Trophoblast cell (in vitro differentiated cells and primary cell): Measurements from ENCODE around the gene ZNF853.
A peak's percentile ranks its signal among the peaks of the same experiment; 100 is the strongest.

ENCODE experiments used
- DNase-seq, 2 donors: peaks; one replicate each; pipeline ENCODE4 v3.0.0-alpha.2; 2016
- H2AFZ ChIP-seq: 2 replicates; pipeline ENCODE4 v1.6.1; 2013; ENCODE audit warnings: low read length, moderate library complexity, mild to moderate bottlenecking; ENCODE audit not compliant: insufficient read depth, poor library complexity
- H2AK5ac ChIP-seq: 2 replicates; pipeline ENCODE4 v1.6.1; 2013; ENCODE audit warnings: mild to moderate bottlenecking, low read length
- H2BK120ac ChIP-seq: 2 replicates; pipeline ENCODE4 v1.6.1; 2013; ENCODE audit warnings: low read length, mild to moderate bottlenecking, moderate library complexity; ENCODE audit not compliant: insufficient read depth, poor library complexity
- H2BK12ac ChIP-seq: 2 replicates; pipeline ENCODE4 v1.6.1; 2013; ENCODE audit warnings: mild to moderate bottlenecking, low read length, moderate library complexity
- H2BK5ac ChIP-seq: 2 replicates; pipeline ENCODE4 v1.6.1; 2013; ENCODE audit warnings: low read length, low read depth, moderate library complexity, mild to moderate bottlenecking; ENCODE audit not compliant: poor library complexity
- H3K14ac ChIP-seq: 2 replicates; pipeline ENCODE4 v1.6.1; 2013; ENCODE audit warnings: mild to moderate bottlenecking, low read length
- H3K18ac ChIP-seq: 2 replicates; pipeline ENCODE4 v1.6.1; 2013; ENCODE audit warnings: mild to moderate bottlenecking, low read length
- H3K23ac ChIP-seq: 2 replicates; pipeline ENCODE4 v1.6.1; 2013; ENCODE audit warnings: low read length
- H3K27ac ChIP-seq: 2 replicates; pipeline ENCODE4 v1.5.1; 2013; ENCODE audit warnings: low read depth, mild to moderate bottlenecking, inconsistent platforms, low read length, moderate library complexity
- H3K27me3 ChIP-seq: 2 replicates; pipeline ENCODE4 v1.6.1; 2013; ENCODE audit warnings: inconsistent platforms, mild to moderate bottlenecking, low read length, moderate library complexity; ENCODE audit not compliant: insufficient read depth
- H3K36me3 ChIP-seq, 2 experiments: 1 replicate in 1 of 2; 2 replicates in 1 of 2; pipeline ENCODE4 v1.6.1; 2013; ENCODE audit warnings: low read length in 2 of 2, mild to moderate bottlenecking in 2 of 2, moderate library complexity in 1 of 2; ENCODE audit not compliant: insufficient read depth in 2 of 2, control insufficient read depth in 1 of 2
- H3K4ac ChIP-seq: 2 replicates; pipeline ENCODE4 v1.6.1; 2013; ENCODE audit warnings: low read depth, mild to moderate bottlenecking, low read length, moderate library complexity
- H3K4me1 ChIP-seq, 2 experiments: 1 replicate in 1 of 2; 2 replicates in 1 of 2; pipeline ENCODE4 v1.6.1; 2013; ENCODE audit warnings: low read length in 2 of 2, mild to moderate bottlenecking in 2 of 2, moderate library complexity in 1 of 2; ENCODE audit not compliant: insufficient read depth in 2 of 2, control insufficient read depth in 1 of 2
- H3K4me2 ChIP-seq: 2 replicates; pipeline ENCODE4 v1.6.1; 2013; ENCODE audit warnings: inconsistent platforms, mild to moderate bottlenecking, low read length, moderate library complexity
- H3K4me3 ChIP-seq: 2 replicates; pipeline ENCODE4 v1.5.1; 2013; ENCODE audit warnings: mild to moderate bottlenecking, low read depth, low read length, inconsistent platforms
- H3K79me1 ChIP-seq: one replicate; pipeline ENCODE4 v1.6.1; 2013; ENCODE audit warnings: low read length
- H3K79me2 ChIP-seq: 2 replicates; pipeline ENCODE4 v1.6.1; 2013; ENCODE audit warnings: low read length, mild to moderate bottlenecking; ENCODE audit not compliant: control insufficient read depth, insufficient read depth, poor library complexity
- H3K9ac ChIP-seq: 2 replicates; pipeline ENCODE4 v1.6.1; 2013; ENCODE audit warnings: mild to moderate bottlenecking, low read length
- H3K9me3 ChIP-seq: 2 replicates; pipeline ENCODE4 v1.6.1; 2013; ENCODE audit warnings: low read depth, mild to moderate bottlenecking, control low read depth, inconsistent platforms, low read length; ENCODE audit not compliant: insufficient read depth
- H4K12ac ChIP-seq: 2 replicates; pipeline ENCODE4 v1.6.1; 2013; ENCODE audit warnings: low read depth, mild to moderate bottlenecking, low read length, moderate library complexity
- H4K8ac ChIP-seq: 2 replicates; pipeline ENCODE4 v1.6.1; 2013; ENCODE audit warnings: low read depth, mild to moderate bottlenecking, low read length, moderate library complexity
- H4K91ac ChIP-seq: one replicate; pipeline ENCODE4 v1.6.1; 2013; ENCODE audit warnings: low read depth, mild to moderate bottlenecking, low read length, moderate library complexity
- WGBS: extraction: QIAGEN DNeasy Blood & Tissue Kit; methylation state at CpG from one replicate; pipeline ENCODE4 v1.1.7; 2013; ENCODE audit warnings: missing lambda C conversion rate; ENCODE audit not compliant: insufficient read length, insufficient coverage; ENCODE audit errors: extremely low coverage; 5-methylcytosine and 5-hydroxymethylcytosine counted together

Gene ZNF853

DNA sequence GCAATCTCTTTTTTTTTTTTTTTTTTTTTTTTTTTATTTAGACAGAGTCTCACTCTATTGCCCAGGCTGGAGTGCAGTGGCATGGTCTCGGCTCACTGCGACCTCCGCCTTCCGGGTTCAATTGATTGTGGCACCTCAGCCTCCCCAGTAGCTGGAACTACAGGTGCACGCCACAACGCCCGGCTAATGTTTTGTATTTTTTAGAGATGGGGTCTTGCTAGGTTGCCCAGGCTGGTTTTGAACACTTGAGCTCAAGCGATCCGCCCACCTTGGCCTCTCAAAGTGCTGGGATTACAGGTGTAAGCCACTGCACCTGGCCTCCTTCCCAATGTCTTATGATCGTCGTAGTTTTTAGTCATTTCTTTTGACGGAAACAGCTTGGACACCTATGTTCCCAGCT lies 6.6 kb upstream of the ZNF853 start:
- no peak overlapping the region for H4K91ac ChIP-seq
- H2BK120ac ChIP-seq: no peak overlapping the region
- no peak for DNase-seq
- H4K12ac ChIP-seq: no peak overlapping the region
- WGBS: no CpG with 5 or more reads among the region's 12 CpGs
- H3K18ac ChIP-seq: no peak overlapping the region
- no peak overlapping the region for H4K8ac ChIP-seq
- H3K79me1 ChIP-seq: no peaks in the 10 kb centered on the region
- no peak overlapping the region for H3K14ac ChIP-seq
- H2BK5ac ChIP-seq: no peak overlapping the region
- no peak overlapping the region for H2AK5ac ChIP-seq
- H3K23ac ChIP-seq: no peak overlapping the region
- H3K36me3 ChIP-seq: peaks cover 12 to 19% of the 10 kb centered on the region in 2 experiments
- H3K9ac ChIP-seq: no peak overlapping the region
- H3K27ac ChIP-seq: no peak overlapping the region
- H3K4me1 ChIP-seq: no peaks in the 10 kb centered on the region
- no peaks in the 10 kb centered on the region for H3K79me2 ChIP-seq
- no peak overlapping the region for H2AFZ ChIP-seq
- no peak overlapping the region for H3K4me2 ChIP-seq
- no peak overlapping the region for H2BK12ac ChIP-seq
- H3K9me3 ChIP-seq: no peaks in the 10 kb centered on the region
- no peak overlapping the region for H3K4ac ChIP-seq
- no peak overlapping the region for H3K4me3 ChIP-seq
- H3K27me3 ChIP-seq: no peaks in the 10 kb centered on the region

DNA sequence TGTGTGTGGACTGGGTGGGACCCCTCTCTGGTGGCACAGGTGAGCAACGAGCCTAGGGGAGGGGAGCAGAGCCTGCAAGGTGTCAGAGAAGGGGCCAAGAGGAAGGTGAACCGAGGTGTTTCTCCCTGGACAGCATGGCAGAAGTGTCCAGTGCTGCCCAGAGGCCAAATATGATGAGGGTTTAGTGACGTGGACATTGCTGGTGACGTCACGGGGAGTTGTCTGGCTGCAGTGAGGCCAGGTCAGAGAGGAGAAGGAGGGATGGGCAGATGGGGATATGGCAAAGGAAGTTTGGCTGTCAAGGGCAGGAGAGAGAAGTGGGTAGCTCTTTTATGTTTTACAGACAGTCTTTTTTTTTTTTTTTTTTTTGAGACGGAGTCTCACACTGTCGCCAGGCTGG lies 2.6 kb upstream of the ZNF853 start:
- Histone ChIP-seq H3K4me3 (no peak overlapping the region), H3K9me3 (no peaks in the 10 kb centered on the region), H4K8ac (no peak overlapping the region), H3K4me2 (no peak overlapping the region), H3K18ac (no peak overlapping the region), H2BK120ac (no peak overlapping the region), H3K4me1 (peaks cover 13 to 14% of the 10 kb centered on the region in 2 experiments), H2AFZ (no peak overlapping the region), H3K27ac (no peak overlapping the region), H2BK5ac (no peak overlapping the region), H3K14ac (no peak overlapping the region), H3K27me3 (peaks cover 5% of the 10 kb centered on the region), H4K12ac (no peak overlapping the region), H3K79me1 (peaks cover 2% of the 10 kb centered on the region), H4K91ac (no peak overlapping the region), H3K36me3 (peaks cover 7 to 8% of the 10 kb centered on the region in 2 experiments), H2AK5ac (no peak overlapping the region), H3K9ac (no peak overlapping the region), H3K4ac (no peak overlapping the region), H2BK12ac (no peak overlapping the region), H3K23ac (no peak overlapping the region), H3K79me2 (no peaks in the 10 kb centered on the region)
- peak; percentile 56 to 63 for DNase-seq
- no CpG with 5 or more reads among the region's 7 CpGs for WGBS

DNA sequence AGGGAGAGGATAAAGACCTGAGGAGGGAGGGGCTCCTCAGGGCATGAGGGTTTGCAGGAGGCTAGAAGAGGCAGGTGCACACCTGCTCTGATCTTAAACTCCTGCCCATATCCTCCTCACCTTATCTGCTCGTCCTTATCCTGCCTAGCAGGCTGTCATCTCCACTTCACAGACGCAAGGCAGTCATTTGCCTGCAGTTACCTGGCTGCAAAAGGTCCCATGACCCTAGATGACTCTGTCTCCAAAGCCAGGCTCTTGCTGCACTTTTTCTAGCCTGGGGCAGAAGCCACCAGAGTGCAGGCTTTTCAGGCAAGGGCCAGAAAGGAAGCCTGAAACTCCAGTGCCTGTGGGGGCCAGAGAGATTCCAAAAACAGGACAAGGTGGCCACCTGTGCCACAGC lies 1.7 kb upstream of the ZNF853 start:
- H2BK120ac ChIP-seq: no peak overlapping the region
- no CpG with 5 or more reads among the region's 2 CpGs for WGBS
- no peaks in the 10 kb centered on the region for H3K79me2 ChIP-seq
- H2BK12ac ChIP-seq: no peak overlapping the region
- H3K4me2 ChIP-seq: no peak overlapping the region
- H3K9me3 ChIP-seq: no peaks in the 10 kb centered on the region
- no peak overlapping the region for H3K9ac ChIP-seq
- H2BK5ac ChIP-seq: no peak overlapping the region
- H3K4me3 ChIP-seq: no peak overlapping the region
- no peak overlapping the region for H3K23ac ChIP-seq
- H2AFZ ChIP-seq: no peak overlapping the region
- H3K27me3 ChIP-seq: peaks cover 5% of the 10 kb centered on the region
- no peak overlapping the region for H3K27ac ChIP-seq
- no peak overlapping the region for H3K18ac ChIP-seq
- H3K4me1 ChIP-seq: peaks cover 13 to 14% of the 10 kb centered on the region in 2 experiments
- H2AK5ac ChIP-seq: no peak overlapping the region
- no peak overlapping the region for H3K4ac ChIP-seq
- no peak overlapping the region for H3K14ac ChIP-seq
- no peak overlapping the region for H4K8ac ChIP-seq
- H3K79me1 ChIP-seq: peaks cover 2% of the 10 kb centered on the region
- peaks cover 2% of the 10 kb centered on the region in 2 experiments for H3K36me3 ChIP-seq
- no peak overlapping the region for H4K91ac ChIP-seq
- H4K12ac ChIP-seq: no peak overlapping the region
- DNase-seq: peak; percentile 96 to 98

DNA sequence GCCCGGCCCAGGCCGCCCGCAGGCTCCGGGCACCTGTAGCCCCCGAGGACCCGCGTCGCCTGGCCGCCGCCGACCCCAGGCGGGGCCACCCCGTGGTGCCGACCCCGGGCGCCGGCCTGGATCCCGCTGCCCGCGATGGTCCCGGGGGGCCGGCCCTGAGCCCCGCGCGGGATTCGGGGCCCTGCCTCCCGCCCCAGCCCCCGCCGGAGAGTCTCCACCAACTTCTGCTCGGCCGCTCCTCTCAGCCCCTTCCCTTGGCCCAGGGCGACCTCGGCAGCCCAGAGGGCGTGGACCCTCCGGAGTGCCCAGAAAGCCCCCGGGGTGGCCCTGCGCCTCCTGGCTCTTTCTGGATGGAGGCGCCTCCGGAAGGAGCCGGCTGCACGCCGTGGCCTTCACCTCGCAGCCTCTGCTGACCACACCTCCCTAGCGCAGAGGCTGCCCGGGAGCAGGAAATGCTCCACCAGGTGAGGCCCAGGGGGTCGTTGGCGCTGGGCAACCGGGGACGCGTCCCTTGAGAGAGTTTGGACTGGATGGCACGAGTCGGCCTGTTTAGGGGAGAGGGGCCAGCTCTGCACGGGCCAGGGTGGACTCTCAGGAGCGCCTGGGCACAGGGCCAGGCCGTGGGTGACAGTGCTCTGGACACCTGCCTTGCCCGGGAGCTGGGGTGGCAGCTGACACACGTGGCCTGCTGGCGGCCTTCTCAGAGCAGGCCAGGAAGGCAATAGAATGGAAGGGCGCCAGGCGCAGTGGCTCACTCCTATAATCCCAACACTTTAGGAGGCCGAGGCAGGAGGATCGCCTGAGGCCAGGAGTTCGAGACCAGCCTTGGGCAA lies 529 bp downstream of the ZNF853 start:
- Histone ChIP-seq H3K4me2 (peak overlapping the region; percentile 95), H2BK120ac (no peak overlapping the region), H3K4me1 (peaks cover 13 to 14% of the 10 kb centered on the region in 2 experiments), H4K8ac (peak overlapping the region; percentile 66), H3K9ac (peak overlapping the region; percentile 14), H3K79me2 (no peaks in the 10 kb centered on the region), H4K12ac (peak overlapping the region; percentile 78), H3K14ac (peak overlapping the region; percentile 35), H2AFZ (peak overlapping the region; percentile 26), H3K36me3 (peaks cover 0 to under 1% of the 10 kb centered on the region in 2 experiments), H3K4me3 (peak overlapping the region; percentile 72), H3K27me3 (peaks cover 5% of the 10 kb centered on the region), H3K79me1 (peaks cover 2% of the 10 kb centered on the region), H2BK12ac (no peak overlapping the region), H2AK5ac (no peak overlapping the region), H3K9me3 (no peaks in the 10 kb centered on the region), H3K18ac (no peak overlapping the region), H3K23ac (no peak overlapping the region), H3K27ac (no peak overlapping the region), H4K91ac (peak overlapping the region; percentile 65), H3K4ac (peak overlapping the region; percentile 21), H2BK5ac (no peak overlapping the region)
- no peak for DNase-seq
- WGBS: no CpG with 5 or more reads among the region's 63 CpGs
